A673 (cell line): ENCODE results near the gene GALK1.

Experiments used
- EZH2 ChIP-seq: fragments of 200-600 bp; sonication (generic); IDR thresholded peaks from 2 replicates; pipeline ENCODE4 v1.6.1; 2017; ENCODE audit warnings: borderline replicate concordance, low read depth, mild to moderate bottlenecking, mixed read lengths, antibody characterized with exemption, low read length; ENCODE audit not compliant: poor library complexity, severe bottlenecking
- TF ChIP-seq, protein P1 (sequence below): fragments of 300-800, 200-600 bp; sonication (generic); conservative IDR thresholded peaks from 2 replicates; pipeline ENCODE4 v1.5.1; 2017; ENCODE audit warnings: low read depth, mild to moderate bottlenecking, antibody characterized with exemption, low read length, moderate library complexity, mixed read lengths

DNA sequence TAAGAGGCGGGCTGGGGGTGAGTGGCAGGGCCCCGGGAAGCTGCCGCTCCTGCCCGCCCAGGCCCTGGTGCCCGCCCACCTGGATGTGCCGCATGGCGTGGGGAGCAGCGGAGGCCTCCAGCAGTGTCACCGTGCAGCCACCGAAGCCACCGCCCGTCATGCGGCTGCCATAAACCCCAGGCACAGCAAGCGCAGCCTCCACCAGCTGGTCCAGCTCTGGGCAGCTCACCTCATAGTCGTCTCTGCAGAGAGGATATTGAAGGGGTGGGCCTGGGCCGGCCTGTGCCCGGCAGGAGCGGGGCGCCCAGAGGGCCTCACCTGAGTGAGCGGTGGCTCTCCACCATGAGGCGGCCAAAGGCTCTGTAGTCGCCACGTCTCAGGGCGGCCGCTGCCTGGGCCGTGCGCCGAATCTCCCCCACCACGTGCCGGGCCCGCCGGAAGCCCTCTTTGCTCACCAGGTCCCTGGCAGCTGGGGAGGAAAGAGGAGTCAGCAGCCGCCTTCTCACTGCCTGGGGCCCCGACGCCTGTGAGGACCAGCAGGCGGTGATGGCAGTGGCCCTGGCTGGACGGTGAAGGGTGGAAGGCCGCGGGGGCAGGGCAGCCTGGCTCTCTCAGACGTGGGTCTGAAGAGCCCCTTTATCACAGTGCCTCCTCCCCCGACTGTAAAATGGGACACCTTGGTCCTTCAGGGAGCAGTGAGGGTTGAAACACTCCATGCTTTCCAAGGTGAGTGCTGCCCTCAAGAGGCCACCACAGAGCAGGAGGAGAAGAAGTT is 6.7 kb downstream of the GALK1 start:
- TF ChIP-seq, protein P1, sequence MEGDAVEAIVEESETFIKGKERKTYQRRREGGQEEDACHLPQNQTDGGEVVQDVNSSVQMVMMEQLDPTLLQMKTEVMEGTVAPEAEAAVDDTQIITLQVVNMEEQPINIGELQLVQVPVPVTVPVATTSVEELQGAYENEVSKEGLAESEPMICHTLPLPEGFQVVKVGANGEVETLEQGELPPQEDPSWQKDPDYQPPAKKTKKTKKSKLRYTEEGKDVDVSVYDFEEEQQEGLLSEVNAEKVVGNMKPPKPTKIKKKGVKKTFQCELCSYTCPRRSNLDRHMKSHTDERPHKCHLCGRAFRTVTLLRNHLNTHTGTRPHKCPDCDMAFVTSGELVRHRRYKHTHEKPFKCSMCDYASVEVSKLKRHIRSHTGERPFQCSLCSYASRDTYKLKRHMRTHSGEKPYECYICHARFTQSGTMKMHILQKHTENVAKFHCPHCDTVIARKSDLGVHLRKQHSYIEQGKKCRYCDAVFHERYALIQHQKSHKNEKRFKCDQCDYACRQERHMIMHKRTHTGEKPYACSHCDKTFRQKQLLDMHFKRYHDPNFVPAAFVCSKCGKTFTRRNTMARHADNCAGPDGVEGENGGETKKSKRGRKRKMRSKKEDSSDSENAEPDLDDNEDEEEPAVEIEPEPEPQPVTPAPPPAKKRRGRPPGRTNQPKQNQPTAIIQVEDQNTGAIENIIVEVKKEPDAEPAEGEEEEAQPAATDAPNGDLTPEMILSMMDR, result peak; percentile 40; the same call in 1 of the 2 replicates
- no peak for TF ChIP-seq EZH2
